ENCODE data around the gene TOM1L2.
"Not testable (repeated sequence)": the region's sequence is repeated elsewhere in the genome, so short reads cannot be mapped to it uniquely, and the experiment has no call there.

Gene TOM1L2

GRCh38 chr17:17809531-17810083 lies 162.6 kb downstream of the TOM1L2 start:
- H3K4me3 ChIP-seq: no peak overlapping the region
- DNase-seq (ENCODE audit: low spot score in 2 of 2): no peak
- H3K9me3 ChIP-seq: no peaks in the 10 kb centered on the region
- H3K27me3 ChIP-seq (ENCODE audit: low read depth): no peaks in the 10 kb centered on the region
- H3K36me3 ChIP-seq (replicated peaks): peaks cover 59% of the 10 kb centered on the region
- H3K4me1 ChIP-seq: peaks cover 9% of the 10 kb centered on the region
- in situ Hi-C loops (cut with MboI; ENCODE audit: low sequenced_read_pairs): loop anchor here (5.0 kb wide), 1 partner anchor 53 kb away; no protein-coding TSS in a partner anchor

GRCh38 chr17:17808706-17809432 lies 163.3 kb downstream of the TOM1L2 start:
- peaks cover 9% of the 10 kb centered on the region for H3K4me1 ChIP-seq
- no peaks in the 10 kb centered on the region for H3K27me3 ChIP-seq (ENCODE audit: low read depth)
- H3K9me3 ChIP-seq: no peaks in the 10 kb centered on the region
- DNase-seq (ENCODE audit: low spot score in 2 of 2): peak in 1 of 2 experiments; percentile 44
- no peak overlapping the region for H3K4me3 ChIP-seq
- peaks cover 58% of the 10 kb centered on the region for H3K36me3 ChIP-seq (replicated peaks)
- in situ Hi-C loops (cut with MboI; ENCODE audit: low sequenced_read_pairs): no loop called here

GRCh38 chr17:17808200-17808599 lies 164.0 kb downstream of the TOM1L2 start:
- H3K9me3 ChIP-seq; H3K27me3 ChIP-seq (ENCODE audit: low read depth); in situ Hi-C loops (cut with MboI; ENCODE audit: low sequenced_read_pairs); DNase-seq (ENCODE audit: low spot score in 2 of 2); H3K4me1 ChIP-seq; H3K4me3 ChIP-seq: not testable (repeated sequence)
- peaks cover 57% of the 10 kb centered on the region for H3K36me3 ChIP-seq (replicated peaks)

- H3K4me1 ChIP-seq: peaks cover 9% of the 10 kb centered on the region
- in situ Hi-C loops (cut with MboI; ENCODE audit: low sequenced_read_pairs): no loop called here
- H3K9me3 ChIP-seq: no peaks in the 10 kb centered on the region
- no peak overlapping the region for H3K4me3 ChIP-seq
- no peaks in the 10 kb centered on the region for H3K27me3 ChIP-seq (ENCODE audit: low read depth)
- peaks cover 50% of the 10 kb centered on the region for H3K36me3 ChIP-seq (replicated peaks)
- DNase-seq (ENCODE audit: low spot score in 2 of 2): no peak
Measured at GRCh38 chr17:17807440-17807839, 164.8 kb downstream of the TOM1L2 start.

- in situ Hi-C loops (cut with MboI; ENCODE audit: low sequenced_read_pairs): no loop called here
- Histone ChIP-seq H3K9me3 (no peaks in the 10 kb centered on the region), H3K36me3 (replicated peaks) (peaks cover 43% of the 10 kb centered on the region), H3K4me3 (no peak overlapping the region), H3K4me1 (peaks cover 3% of the 10 kb centered on the region), H3K27me3 (ENCODE audit: low read depth) (no peaks in the 10 kb centered on the region)
- no peak for DNase-seq (ENCODE audit: low spot score in 2 of 2)
Measured at GRCh38 chr17:17806611-17807274, 165.5 kb downstream of the TOM1L2 start.

- no peak for DNase-seq (ENCODE audit: low spot score in 2 of 2)
- H3K4me3 ChIP-seq: no peak overlapping the region
- no peaks in the 10 kb centered on the region for H3K9me3 ChIP-seq
- H3K4me1 ChIP-seq: no peaks in the 10 kb centered on the region
- no peaks in the 10 kb centered on the region for H3K27me3 ChIP-seq (ENCODE audit: low read depth)
- H3K36me3 ChIP-seq (replicated peaks): peaks cover 39% of the 10 kb centered on the region
- in situ Hi-C loops (cut with MboI; ENCODE audit: low sequenced_read_pairs): no loop called here
Measured at GRCh38 chr17:17806035-17806434, 166.2 kb downstream of the TOM1L2 start.

- no peaks in the 10 kb centered on the region for H3K9me3 ChIP-seq
- peaks cover 37% of the 10 kb centered on the region for H3K36me3 ChIP-seq (replicated peaks)
- DNase-seq (ENCODE audit: low spot score in 2 of 2): no peak
- no peak overlapping the region for H3K4me3 ChIP-seq
- H3K4me1 ChIP-seq: no peaks in the 10 kb centered on the region
- H3K27me3 ChIP-seq (ENCODE audit: low read depth): no peaks in the 10 kb centered on the region
- in situ Hi-C loops (cut with MboI; ENCODE audit: low sequenced_read_pairs): no loop called here
Measured at GRCh38 chr17:17805575-17805974, 166.6 kb downstream of the TOM1L2 start.

GRCh38 chr17:17804007-17804406 lies 168.2 kb downstream of the TOM1L2 start:
- Histone ChIP-seq H3K36me3 (replicated peaks) (peaks cover 33% of the 10 kb centered on the region), H3K27me3 (ENCODE audit: low read depth) (no peaks in the 10 kb centered on the region), H3K9me3 (no peaks in the 10 kb centered on the region), H3K4me1 (no peaks in the 10 kb centered on the region), H3K4me3 (no peak overlapping the region)
- no peak for DNase-seq (ENCODE audit: low spot score in 2 of 2)
- in situ Hi-C loops (cut with MboI; ENCODE audit: low sequenced_read_pairs): no loop called here

GRCh38 chr17:17801800-17802481 lies 170.3 kb downstream of the TOM1L2 start:
- Histone ChIP-seq H3K4me3 (no peak overlapping the region), H3K27me3 (ENCODE audit: low read depth) (no peaks in the 10 kb centered on the region), H3K4me1 (no peaks in the 10 kb centered on the region), H3K36me3 (replicated peaks) (peaks cover 45% of the 10 kb centered on the region), H3K9me3 (no peaks in the 10 kb centered on the region)
- in situ Hi-C loops (cut with MboI; ENCODE audit: low sequenced_read_pairs): no loop called here
- DNase-seq (ENCODE audit: low spot score in 2 of 2): no peak

GRCh38 chr17:17800504-17801021 lies 171.6 kb downstream of the TOM1L2 start:
- in situ Hi-C loops (cut with MboI; ENCODE audit: low sequenced_read_pairs): no loop called here
- peaks cover 48% of the 10 kb centered on the region for H3K36me3 ChIP-seq (replicated peaks)
- DNase-seq (ENCODE audit: low spot score in 2 of 2): no peak

GRCh38 chr17:17798573-17799255 lies 173.5 kb downstream of the TOM1L2 start:
- in situ Hi-C loops (cut with MboI; ENCODE audit: low sequenced_read_pairs): no loop called here

More at GRCh38 chr17:17800504-17801021, 171.6 kb downstream of the TOM1L2 start:
- Histone ChIP-seq H3K27me3 (ENCODE audit: low read depth) (no peaks in the 10 kb centered on the region), H3K4me1 (no peaks in the 10 kb centered on the region), H3K4me3 (no peak overlapping the region), H3K9me3 (no peaks in the 10 kb centered on the region)

GRCh38 chr17:17798010-17798556 lies 174.1 kb downstream of the TOM1L2 start:
- H3K4me1 ChIP-seq: no peaks in the 10 kb centered on the region
- H3K9me3 ChIP-seq: no peaks in the 10 kb centered on the region
- DNase-seq (ENCODE audit: low spot score in 2 of 2): no peak
- peaks cover 45% of the 10 kb centered on the region for H3K36me3 ChIP-seq (replicated peaks)
- no peak overlapping the region for H3K4me3 ChIP-seq
- in situ Hi-C loops (cut with MboI; ENCODE audit: low sequenced_read_pairs): no loop called here
- no peaks in the 10 kb centered on the region for H3K27me3 ChIP-seq (ENCODE audit: low read depth)

More at GRCh38 chr17:17798573-17799255, 173.5 kb downstream of the TOM1L2 start:
- H3K27me3 ChIP-seq (ENCODE audit: low read depth): no peaks in the 10 kb centered on the region
- H3K9me3 ChIP-seq: no peaks in the 10 kb centered on the region
- peaks cover 44% of the 10 kb centered on the region for H3K36me3 ChIP-seq (replicated peaks)
- no peak for DNase-seq (ENCODE audit: low spot score in 2 of 2)
- no peak overlapping the region for H3K4me3 ChIP-seq
- no peaks in the 10 kb centered on the region for H3K4me1 ChIP-seq
